A549 (cell line): ENCODE data around the gene XPC. TPM values are rescaled to one million over a fixed set of nuclear protein-coding genes. Genes with fewer than 3 reads are reported as not detected.

Source experiments
- ATAC-seq, 2 experiments: fragments of 200-7000 bp in 1 of 2; fragments of >200 bp in 1 of 2; cut with Nextera tagmentation in 1 of 2; cut with Tn5 transposase in 1 of 2; 3 replicates each; pipeline versions ENCODE4 v1.8.0 to v1.9.1; 2018 to 2020; ENCODE audit warnings: mild to moderate bottlenecking in 1 of 2, moderate library complexity in 1 of 2
- CTCF ChIA-PET: fragments of 300-600 bp; sonication (Branson Sonifier 250); formaldehyde crosslinking; extraction: SDS; loops from one replicate; lab custom pipeline; 2021; ENCODE audit warnings: antibody characterized with exemption, inconsistent platforms; lab: Yijun Ruan, JAX
- POLR2A ChIA-PET: fragments of 350-600 bp; formaldehyde crosslinking; extraction: SDS; loops from one replicate; lab custom pipeline; 2021; ENCODE audit warnings: antibody characterized with exemption, inconsistent platforms; lab: Yijun Ruan, JAX
- DNase-seq, 2 experiments: peaks; one replicate each; pipeline versions ENCODE4 v3.0.0 to v3.0.0-alpha.2; 2011 to 2016; ENCODE audit warnings: low read depth in 1 of 2, low spot score in 1 of 2
- FAIRE-seq: peaks from 2 replicates; lab custom pipeline; 2011; peaks lifted over from hg19 to GRCh38; lab: Jason Lieb, UNC
- H3K27ac ChIP-seq, 2 experiments: fragments of >200 bp; sonication (Bioruptor Twin); formaldehyde crosslinking; 3 replicates each; pipeline ENCODE4 v1.5.1; 2016 to 2017
- H3K4me1 ChIP-seq: fragments of >200 bp; sonication (Bioruptor Twin); formaldehyde crosslinking; 3 replicates; pipeline ENCODE4 v1.6.1; 2016
- H3K4me2 ChIP-seq: fragments of >200 bp; sonication (Bioruptor Twin); formaldehyde crosslinking; 3 replicates; pipeline ENCODE4 v1.6.1; 2016
- H3K4me3 ChIP-seq: fragments of >200 bp; sonication (Bioruptor Twin); formaldehyde crosslinking; 3 replicates; pipeline ENCODE4 v1.5.1; 2016
- H3K9me3 ChIP-seq: fragments of >200 bp; sonication (Bioruptor Twin); formaldehyde crosslinking; 3 replicates; pipeline ENCODE4 v1.6.1; 2016
- CBX8 ChIP-seq: fragments of 200-600 bp; sonication (generic); IDR thresholded peaks from 2 replicates; pipeline ENCODE4 v1.6.1; 2016
- CHD2 ChIP-seq: fragments of 150-350 bp; IDR thresholded peaks from 2 replicates; pipeline ENCODE4 v1.6.1; 2014; ENCODE audit warnings: low read length; ENCODE audit not compliant: partially characterized antibody
- CHD4 ChIP-seq: fragments of 200-600 bp; sonication (generic); IDR thresholded peaks from 2 replicates; pipeline ENCODE4 v1.6.1; 2016; ENCODE audit warnings: antibody characterized with exemption, mild to moderate bottlenecking, borderline replicate concordance
- FOSB ChIP-seq: fragments of 250-450 bp; sonication (Bioruptor Pico); IDR thresholded peaks from 2 replicates; pipeline ENCODE4 v1.5.0; 2020; ENCODE audit warnings: mild to moderate bottlenecking, moderate library complexity
- FOSL2 ChIP-seq, 2 experiments: fragments of 450-650 bp in 1 of 2; fragments of >200 bp in 1 of 2; sonication (Bioruptor Twin) in 1 of 2; formaldehyde crosslinking; IDR thresholded peaks; 2 replicates each; pipeline versions ENCODE4 v1.5.0 to v1.6.1; 2016 to 2020; ENCODE audit warnings: mild to moderate bottlenecking in 1 of 2, moderate library complexity in 1 of 2
- KDM1A ChIP-seq: fragments of 200-600 bp; sonication (generic); IDR thresholded peaks from 2 replicates; pipeline ENCODE4 v1.6.1; 2016; ENCODE audit warnings: low read depth, mild to moderate bottlenecking
- KDM5A ChIP-seq: fragments of 200-600 bp; sonication (generic); IDR thresholded peaks from 2 replicates; pipeline ENCODE4 v1.6.1; 2016; ENCODE audit warnings: antibody characterized with exemption, mild to moderate bottlenecking
- MAZ ChIP-seq: fragments of 150-350 bp; IDR thresholded peaks from 2 replicates; pipeline ENCODE4 v1.6.1; 2014; ENCODE audit warnings: antibody characterized with exemption, low read depth, low read length, borderline replicate concordance
- MYC ChIP-seq: IDR thresholded peaks from 2 replicates; pipeline ENCODE4 v1.6.1; 2012; ENCODE audit warnings: mild to moderate bottlenecking, inconsistent platforms, low read length, improper control_type of control experiment, borderline replicate concordance
- NFE2L2 ChIP-seq: fragments of 150-350 bp; conservative IDR thresholded peaks from 2 replicates; pipeline ENCODE4 v1.6.1; 2014; ENCODE audit warnings: low read length
- NPAS2 ChIP-seq: fragments of 250-450 bp; sonication (Bioruptor Pico); IDR thresholded peaks from 2 replicates; pipeline ENCODE4 v1.8.0; 2022; ENCODE audit warnings: mild to moderate bottlenecking, moderate library complexity, borderline replicate concordance
- POLR2A ChIP-seq: IDR thresholded peaks from 2 replicates; pipeline ENCODE4 v1.6.1; 2012; ENCODE audit warnings: mild to moderate bottlenecking, low read length
- POLR2AphosphoS2 ChIP-seq: conservative IDR thresholded peaks from 2 replicates; pipeline ENCODE4 v1.6.1; 2012; ENCODE audit warnings: low read length, improper control_type of control experiment, inconsistent platforms
- RCOR1 ChIP-seq: fragments of 150-350 bp; IDR thresholded peaks from 2 replicates; pipeline ENCODE4 v1.6.1; 2014; ENCODE audit warnings: antibody characterized with exemption, low read length, low read depth
- RNF2 ChIP-seq: fragments of 200-600 bp; sonication (generic); IDR thresholded peaks from 2 replicates; pipeline ENCODE4 v1.6.1; 2016; ENCODE audit warnings: low read depth, mild to moderate bottlenecking, antibody characterized with exemption, moderate library complexity, borderline replicate concordance
- SMC3 ChIP-seq: fragments of >200 bp; sonication (Bioruptor Twin); formaldehyde crosslinking; IDR thresholded peaks from 3 replicates; pipeline ENCODE4 v1.6.1; 2018; ENCODE audit warnings: inconsistent platforms
- TFCP2L1 ChIP-seq: fragments of 250-450 bp; sonication (Bioruptor Pico); IDR thresholded peaks from 2 replicates; pipeline ENCODE4 v1.5.0; 2021; ENCODE audit warnings: mild to moderate bottlenecking
- ZNF302 ChIP-seq: fragments of 250-450 bp; sonication (Bioruptor Pico); IDR thresholded peaks from 2 replicates; pipeline ENCODE4 v1.9.0; 2021; ENCODE audit warnings: inconsistent platforms, mild to moderate bottlenecking, moderate library complexity
- WGBS: methylation state at CpG from one replicate; pipeline ENCODE4 v1.1.6; 2017; ENCODE audit errors: missing lambda C conversion rate; 5-methylcytosine and 5-hydroxymethylcytosine counted together
- polyA plus RNA-seq, 4 experiments: library from polyadenylated mRNA; depleted of rRNA in 3 of 4; stranded (reverse); fragments of >200 nt; fragmentation: RNase III in 1 of 4; extraction: RNeasy Plus Mini Kit Qiagen cat#74134 plus additional on column Dnase treatment in 1 of 4; gene quantifications; 2 replicates in 3 of 4; 3 replicates in 1 of 4; pipeline ENCODE4 v1.2.3, GENCODE V29; 2011 to 2017
- TF ChIP-seq, protein P1 (sequence below): fragments of >200 bp; sonication (Bioruptor Twin); formaldehyde crosslinking; IDR thresholded peaks from 2 replicates; pipeline ENCODE4 v1.6.1; 2016
- TF ChIP-seq, protein P2 (sequence below): fragments of >200 bp; sonication (Bioruptor Twin); formaldehyde crosslinking; IDR thresholded peaks from 3 replicates; pipeline ENCODE4 v1.6.1; 2016
- TF ChIP-seq, protein P3 (sequence below): IDR thresholded peaks from 2 replicates; pipeline ENCODE4 v1.6.1; 2012
- TF ChIP-seq, protein P4 (sequence below): fragments of 250-450 bp; sonication (Bioruptor Pico); IDR thresholded peaks from 2 replicates; pipeline ENCODE4 v1.5.0; 2021; ENCODE audit warnings: mild to moderate bottlenecking, moderate library complexity, borderline replicate concordance
- TF ChIP-seq, protein P5 (sequence below): IDR thresholded peaks from 2 replicates; pipeline ENCODE4 v1.6.1; 2012

Gene XPC
- polyA plus RNA-seq, 2 of the 4 experiments (the other 2 are of a cell fraction): 35.4 to 36.3 TPM

DNA sequence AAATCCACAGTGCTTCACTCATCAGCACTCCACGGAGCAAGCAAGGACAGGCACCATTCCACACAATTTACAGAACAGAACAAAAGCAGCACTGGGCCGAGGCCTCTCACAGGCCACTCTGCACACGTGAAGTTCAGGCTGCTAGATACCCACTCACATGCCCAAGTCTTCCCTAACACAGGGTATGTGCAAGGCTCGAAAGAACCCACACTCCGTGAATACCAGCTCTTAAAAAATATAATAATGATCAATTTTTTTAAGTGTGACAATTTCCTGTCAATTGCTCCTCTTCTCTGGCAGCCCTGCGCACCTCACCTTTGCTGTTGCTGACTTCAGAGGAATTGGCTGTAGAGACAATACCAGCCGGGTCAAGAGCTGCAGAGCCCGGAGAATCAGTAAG lies 19.0 kb downstream of the XPC start:
- CTCF ChIA-PET: interaction anchor here (0.9 to 2.2 kb wide), 5 partner anchors 8 to 19 kb away, joined by 3 to 6 read pairs (median 4); partner anchors contain the start of genes LSM3 and XPC
- no peak for ATAC-seq
- no peak for FAIRE-seq
- peaks cover 19% of the 10 kb centered on the region for H3K9me3 ChIP-seq
- WGBS: 95% methylated on average over 8 of the region's 8 CpGs
- POLR2A ChIA-PET: interaction anchor here (1.1 kb wide), 1 partner anchor 9 kb away, joined by 3 read pairs; no protein-coding TSS in a partner anchor
- no peak for TF ChIP-seq SMC3
- no peak for TF ChIP-seq NPAS2 (CRISPR knock-in tag)
- no peak for TF ChIP-seq POLR2A
- TF ChIP-seq, protein P1, sequence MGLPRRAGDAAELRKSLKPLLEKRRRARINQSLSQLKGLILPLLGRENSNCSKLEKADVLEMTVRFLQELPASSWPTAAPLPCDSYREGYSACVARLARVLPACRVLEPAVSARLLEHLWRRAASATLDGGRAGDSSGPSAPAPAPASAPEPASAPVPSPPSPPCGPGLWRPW: no peak
- no peaks in the 10 kb centered on the region for H3K4me1 ChIP-seq
- DNase-seq: no peak
- no peak overlapping the region for H3K27ac ChIP-seq
- no peak overlapping the region for H3K4me3 ChIP-seq
- H3K4me2 ChIP-seq: no peak overlapping the region

DNA sequence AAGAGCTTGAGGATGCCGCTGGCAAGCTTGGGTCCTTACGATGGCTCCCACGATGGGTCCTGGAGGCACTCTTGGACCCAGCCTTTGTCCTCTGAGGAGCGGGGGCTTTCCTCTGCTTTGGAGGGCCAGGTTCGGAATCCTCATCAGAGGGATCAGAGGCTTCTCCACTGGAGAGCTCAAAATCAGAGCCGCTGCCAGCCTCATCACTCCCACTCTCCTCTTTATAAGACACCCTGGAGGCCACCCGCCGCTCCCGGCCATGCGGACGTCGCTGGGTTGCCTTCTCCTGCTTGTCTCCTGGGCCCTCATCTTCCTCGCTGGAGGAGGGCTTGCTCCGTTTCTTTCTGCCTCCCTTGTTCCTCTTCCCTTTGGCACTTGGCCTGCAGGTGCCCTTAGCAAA lies 20.0 kb downstream of the XPC start:
- no peak for ATAC-seq
- 92% methylated on average over 14 of the region's 14 CpGs for WGBS
- Histone ChIP-seq H3K4me3 (no peak overlapping the region), H3K4me1 (no peaks in the 10 kb centered on the region), H3K9me3 (peaks cover 19% of the 10 kb centered on the region), H3K27ac (no peak overlapping the region), H3K4me2 (no peak overlapping the region)
- CTCF ChIA-PET: interaction anchor here (1.0 to 1.7 kb wide), 5 partner anchors 8 to 21 kb away, joined by 3 to 6 read pairs (median 3); partner anchors contain the start of genes LSM3 and XPC
- TF ChIP-seq FOSB (CRISPR knock-in tag) (no peak), KDM5A (no peak), KDM1A (no peak), MAZ (no peak), ZNF302 (CRISPR knock-in tag) (no peak), POLR2AphosphoS2 (no peak), RNF2 (no peak), TFCP2L1 (CRISPR knock-in tag) (no peak), CHD2 (no peak), RCOR1 (no peak)
- TF ChIP-seq, protein P2, sequence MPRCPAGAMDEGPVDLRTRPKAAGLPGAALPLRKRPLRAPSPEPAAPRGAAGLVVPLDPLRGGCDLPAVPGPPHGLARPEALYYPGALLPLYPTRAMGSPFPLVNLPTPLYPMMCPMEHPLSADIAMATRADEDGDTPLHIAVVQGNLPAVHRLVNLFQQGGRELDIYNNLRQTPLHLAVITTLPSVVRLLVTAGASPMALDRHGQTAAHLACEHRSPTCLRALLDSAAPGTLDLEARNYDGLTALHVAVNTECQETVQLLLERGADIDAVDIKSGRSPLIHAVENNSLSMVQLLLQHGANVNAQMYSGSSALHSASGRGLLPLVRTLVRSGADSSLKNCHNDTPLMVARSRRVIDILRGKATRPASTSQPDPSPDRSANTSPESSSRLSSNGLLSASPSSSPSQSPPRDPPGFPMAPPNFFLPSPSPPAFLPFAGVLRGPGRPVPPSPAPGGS: no peak
- FAIRE-seq: no peak
- POLR2A ChIA-PET: no interaction called here
- no peak for DNase-seq

DNA sequence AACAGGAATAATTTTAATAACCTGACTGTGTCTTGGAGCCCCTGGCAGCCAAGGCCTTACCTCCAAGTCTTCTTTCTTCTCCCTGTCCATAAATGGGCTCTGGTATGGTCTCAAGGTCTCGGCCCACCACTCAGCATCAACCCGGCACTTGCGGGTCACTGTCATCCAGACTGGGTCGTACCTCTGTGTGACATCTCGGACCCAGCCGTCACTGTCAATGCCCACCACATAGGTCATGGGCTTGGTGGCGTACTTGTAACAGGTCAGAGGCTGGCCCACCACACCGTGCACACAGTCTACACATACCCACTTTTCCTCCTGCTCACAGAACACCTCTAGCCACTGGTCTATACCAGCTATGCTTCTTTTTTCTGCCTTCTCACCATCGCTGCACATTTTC lies 20.4 kb downstream of the XPC start:
- Histone ChIP-seq H3K4me1 (no peaks in the 10 kb centered on the region), H3K4me3 (no peak overlapping the region), H3K9me3 (peaks cover 19% of the 10 kb centered on the region), H3K27ac (no peak overlapping the region), H3K4me2 (no peak overlapping the region)
- TF ChIP-seq, protein P3, sequence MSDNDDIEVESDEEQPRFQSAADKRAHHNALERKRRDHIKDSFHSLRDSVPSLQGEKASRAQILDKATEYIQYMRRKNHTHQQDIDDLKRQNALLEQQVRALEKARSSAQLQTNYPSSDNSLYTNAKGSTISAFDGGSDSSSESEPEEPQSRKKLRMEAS: no peak
- TF ChIP-seq NFE2L2 (no peak), POLR2AphosphoS2 (no peak), FOSL2 (IDR thresholded peaks at IDR 0.05) (no peak), FOSL2 (CRISPR knock-in tag; IDR thresholded peaks at IDR 0.05) (no peak), KDM1A (no peak), MYC (no peak), CHD4 (no peak), RNF2 (no peak), CBX8 (no peak), TFCP2L1 (CRISPR knock-in tag) (no peak)
- TF ChIP-seq, protein P4, sequence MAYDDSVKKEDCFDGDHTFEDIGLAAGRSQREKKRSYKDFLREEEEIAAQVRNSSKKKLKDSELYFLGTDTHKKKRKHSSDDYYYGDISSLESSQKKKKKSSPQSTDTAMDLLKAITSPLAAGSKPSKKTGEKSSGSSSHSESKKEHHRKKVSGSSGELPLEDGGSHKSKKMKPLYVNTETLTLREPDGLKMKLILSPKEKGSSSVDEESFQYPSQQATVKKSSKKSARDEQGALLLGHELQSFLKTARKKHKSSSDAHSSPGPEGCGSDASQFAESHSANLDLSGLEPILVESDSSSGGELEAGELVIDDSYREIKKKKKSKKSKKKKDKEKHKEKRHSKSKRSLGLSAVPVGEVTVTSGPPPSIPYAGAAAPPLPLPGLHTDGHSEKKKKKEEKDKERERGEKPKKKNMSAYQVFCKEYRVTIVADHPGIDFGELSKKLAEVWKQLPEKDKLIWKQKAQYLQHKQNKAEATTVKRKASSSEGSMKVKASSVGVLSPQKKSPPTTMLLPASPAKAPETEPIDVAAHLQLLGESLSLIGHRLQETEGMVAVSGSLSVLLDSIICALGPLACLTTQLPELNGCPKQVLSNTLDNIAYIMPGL (CRISPR knock-in tag): no peak
- TF ChIP-seq, protein P5, sequence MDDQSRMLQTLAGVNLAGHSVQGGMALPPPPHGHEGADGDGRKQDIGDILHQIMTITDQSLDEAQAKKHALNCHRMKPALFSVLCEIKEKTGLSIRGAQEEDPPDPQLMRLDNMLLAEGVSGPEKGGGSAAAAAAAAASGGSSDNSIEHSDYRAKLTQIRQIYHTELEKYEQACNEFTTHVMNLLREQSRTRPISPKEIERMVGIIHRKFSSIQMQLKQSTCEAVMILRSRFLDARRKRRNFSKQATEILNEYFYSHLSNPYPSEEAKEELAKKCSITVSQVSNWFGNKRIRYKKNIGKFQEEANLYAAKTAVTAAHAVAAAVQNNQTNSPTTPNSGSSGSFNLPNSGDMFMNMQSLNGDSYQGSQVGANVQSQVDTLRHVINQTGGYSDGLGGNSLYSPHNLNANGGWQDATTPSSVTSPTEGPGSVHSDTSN: no peak
- ChIA-PET POLR2A (no interaction called here), CTCF (interaction anchor here (1.1 kb wide), 1 partner anchor 12 kb away, joined by 3 read pairs; no protein-coding TSS in a partner anchor)
- DNase-seq (no peak), ATAC-seq (no peak), FAIRE-seq (no peak)
- 93% methylated on average over 9 of the region's 9 CpGs for WGBS
